ENCODE data around the gene SUSD1. TPM values are rescaled to one million over a fixed set of nuclear protein-coding genes. Genes with fewer than 3 reads are reported as not detected.

The SUSD1 gene
- polyA plus RNA-seq, 1 experiment: 24.2 TPM

- CTCF ChIA-PET: interaction anchor here (0.7 to 1.3 kb wide), 2 partner anchors 12 to 16 kb away, joined by 3 read pairs; no protein-coding TSS in a partner anchor
- no peak for TF ChIP-seq CTCF (IDR thresholded peaks at IDR 0.05; ENCODE audit: low read depth, low read length)
- POLR2A ChIA-PET: no interaction called here
- peak overlapping the region; percentile 81 for H3K27ac ChIP-seq (ENCODE audit: low read depth, low read length)
- peaks cover 7% of the 10 kb centered on the region; the same call in 1 of the 2 replicates for H3K9me3 ChIP-seq (ENCODE audit: control insufficient read depth, insufficient read depth, low read length)
- no peak for DNase-seq (ENCODE audit: low read depth, low spot score)
- no peaks in the 10 kb centered on the region for H3K27me3 ChIP-seq (ENCODE audit: control insufficient read depth, insufficient read depth, low read length)
- no peak overlapping the region for H3K4me3 ChIP-seq (ENCODE audit: low read depth, low read length)
Observed at GRCh38 chr9:112046181-112046580, 128.9 kb downstream of the SUSD1 start.

- no peak overlapping the region for H3K27ac ChIP-seq (ENCODE audit: low read depth, low read length)
- H3K9me3 ChIP-seq (ENCODE audit: control insufficient read depth, insufficient read depth, low read length): peaks cover 7% of the 10 kb centered on the region; the same call in 1 of the 2 replicates
- ChIA-PET POLR2A (no interaction called here), CTCF (interaction anchor here (0.7 kb wide), 1 partner anchor 126 kb away, joined by 3 read pairs; no protein-coding TSS in a partner anchor)
- no peaks in the 10 kb centered on the region for H3K27me3 ChIP-seq (ENCODE audit: control insufficient read depth, insufficient read depth, low read length)
- no peak for DNase-seq (ENCODE audit: low read depth, low spot score)
- H3K4me3 ChIP-seq (ENCODE audit: low read depth, low read length): no peak overlapping the region
- TF ChIP-seq CTCF (IDR thresholded peaks at IDR 0.05; ENCODE audit: low read depth, low read length): no peak
Observed at GRCh38 chr9:112044881-112045280, 130.2 kb downstream of the SUSD1 start.

GRCh38 chr9:112044186-112044585 is 130.9 kb downstream of the SUSD1 start:
- TF ChIP-seq CTCF (IDR thresholded peaks at IDR 0.05; ENCODE audit: low read depth, low read length): no peak
- POLR2A ChIA-PET: interaction anchor here (1.1 kb wide), 1 partner anchor 41 kb away, joined by 3 read pairs; no protein-coding TSS in a partner anchor
- CTCF ChIA-PET: interaction anchor here (1.6 kb wide), 1 partner anchor 30 kb away, joined by 6 read pairs; no protein-coding TSS in a partner anchor
- H3K27ac ChIP-seq (ENCODE audit: low read depth, low read length): no peak overlapping the region
- no peak for DNase-seq (ENCODE audit: low read depth, low spot score)
- H3K4me3 ChIP-seq (ENCODE audit: low read depth, low read length): no peak overlapping the region
- no peaks in the 10 kb centered on the region for H3K27me3 ChIP-seq (ENCODE audit: control insufficient read depth, insufficient read depth, low read length)
- H3K9me3 ChIP-seq (ENCODE audit: control insufficient read depth, insufficient read depth, low read length): peaks cover 7% of the 10 kb centered on the region; the same call in 1 of the 2 replicates

- H3K27ac ChIP-seq (ENCODE audit: low read depth, low read length): peak overlapping the region; percentile 85
- POLR2A ChIA-PET: interaction anchor here (1.1 to 1.2 kb wide), 2 partner anchors 31 to 40 kb away, joined by 3 to 4 read pairs; no protein-coding TSS in a partner anchor
- no peak for TF ChIP-seq CTCF (IDR thresholded peaks at IDR 0.05; ENCODE audit: low read depth, low read length)
- no peak overlapping the region for H3K4me3 ChIP-seq (ENCODE audit: low read depth, low read length)
- peaks cover 7% of the 10 kb centered on the region; the same call in 1 of the 2 replicates for H3K9me3 ChIP-seq (ENCODE audit: control insufficient read depth, insufficient read depth, low read length)
- no peak for DNase-seq (ENCODE audit: low read depth, low spot score)
- CTCF ChIA-PET: interaction anchor here (1.6 kb wide), 1 partner anchor 31 kb away, joined by 6 read pairs; no protein-coding TSS in a partner anchor
- H3K27me3 ChIP-seq (ENCODE audit: control insufficient read depth, insufficient read depth, low read length): no peaks in the 10 kb centered on the region
Observed at GRCh38 chr9:112043423-112043822, 131.7 kb downstream of the SUSD1 start.

GRCh38 chr9:112042769-112043168 is 132.3 kb downstream of the SUSD1 start:
- ChIA-PET CTCF (interaction anchor here (1.6 kb wide), 1 partner anchor 32 kb away, joined by 6 read pairs; no protein-coding TSS in a partner anchor), POLR2A (interaction anchor here (1.1 to 1.2 kb wide), 2 partner anchors 32 to 39 kb away, joined by 3 to 4 read pairs; no protein-coding TSS in a partner anchor)
- Histone ChIP-seq H3K9me3 (ENCODE audit: control insufficient read depth, insufficient read depth, low read length) (peaks cover 7% of the 10 kb centered on the region; the same call in 1 of the 2 replicates), H3K4me3 (ENCODE audit: low read depth, low read length) (no peak overlapping the region), H3K27me3 (ENCODE audit: control insufficient read depth, insufficient read depth, low read length) (no peaks in the 10 kb centered on the region), H3K27ac (ENCODE audit: low read depth, low read length) (peak overlapping the region; percentile 85)
- TF ChIP-seq CTCF (IDR thresholded peaks at IDR 0.05; ENCODE audit: low read depth, low read length): no peak
- no peak for DNase-seq (ENCODE audit: low read depth, low spot score)
